ENCODE measurements around the gene TRIO. TPM values are rescaled to one million over a fixed set of nuclear protein-coding genes. Genes with fewer than 3 reads are reported as not detected.

The TRIO gene
- total RNA-seq, 1 donor from 2014 or later = 71.6 TPM

DNA sequence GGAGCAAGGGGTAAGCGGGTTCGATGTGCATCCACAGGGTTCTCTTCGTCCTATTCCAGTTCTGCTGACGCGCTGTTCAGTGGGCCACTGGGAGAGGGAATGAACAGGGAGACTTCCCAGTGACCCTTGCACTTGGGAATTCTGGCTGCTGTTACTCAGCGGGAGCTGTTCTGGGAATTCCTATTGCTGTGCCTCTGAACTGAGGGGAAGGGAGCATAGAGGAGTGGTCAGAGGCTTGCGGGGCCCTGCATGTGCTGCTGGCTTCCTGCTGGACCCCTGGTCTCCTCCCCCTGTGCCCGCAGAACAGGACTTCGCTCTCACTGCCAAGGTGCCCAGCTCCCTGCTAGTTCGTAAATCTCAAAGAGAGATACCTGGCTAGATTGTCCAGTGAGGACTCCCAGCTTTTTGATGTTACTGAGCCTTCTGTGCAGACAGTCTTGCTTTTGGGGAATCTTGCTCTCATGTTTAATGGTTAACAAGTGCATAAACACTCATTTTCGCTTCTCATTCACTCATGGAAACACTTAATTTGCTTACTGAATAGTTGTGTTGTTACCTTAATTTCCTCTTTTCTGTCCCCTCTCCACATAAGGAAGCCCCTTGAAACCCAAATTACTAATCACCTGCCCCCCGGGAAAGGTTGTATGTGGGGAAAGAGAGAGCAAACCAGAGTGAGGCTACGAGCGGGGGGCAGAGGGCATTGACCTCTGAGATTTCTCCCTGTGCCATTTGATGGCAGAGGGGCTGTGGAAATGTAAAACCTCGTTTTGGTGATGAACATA is 5.9 kb downstream of the TRIO start:
- Histone ChIP-seq H3K36me3 (ENCODE audit: control insufficient read depth, insufficient read depth, low read length) (peaks cover 3% of the 10 kb centered on the region), H3K27me3 (ENCODE audit: control insufficient read depth, insufficient read depth, low read length) (no peaks in the 10 kb centered on the region), H3K4me3 (ENCODE audit: low read depth, low read length) (no peak overlapping the region)
- TF ChIP-seq, protein P1, sequence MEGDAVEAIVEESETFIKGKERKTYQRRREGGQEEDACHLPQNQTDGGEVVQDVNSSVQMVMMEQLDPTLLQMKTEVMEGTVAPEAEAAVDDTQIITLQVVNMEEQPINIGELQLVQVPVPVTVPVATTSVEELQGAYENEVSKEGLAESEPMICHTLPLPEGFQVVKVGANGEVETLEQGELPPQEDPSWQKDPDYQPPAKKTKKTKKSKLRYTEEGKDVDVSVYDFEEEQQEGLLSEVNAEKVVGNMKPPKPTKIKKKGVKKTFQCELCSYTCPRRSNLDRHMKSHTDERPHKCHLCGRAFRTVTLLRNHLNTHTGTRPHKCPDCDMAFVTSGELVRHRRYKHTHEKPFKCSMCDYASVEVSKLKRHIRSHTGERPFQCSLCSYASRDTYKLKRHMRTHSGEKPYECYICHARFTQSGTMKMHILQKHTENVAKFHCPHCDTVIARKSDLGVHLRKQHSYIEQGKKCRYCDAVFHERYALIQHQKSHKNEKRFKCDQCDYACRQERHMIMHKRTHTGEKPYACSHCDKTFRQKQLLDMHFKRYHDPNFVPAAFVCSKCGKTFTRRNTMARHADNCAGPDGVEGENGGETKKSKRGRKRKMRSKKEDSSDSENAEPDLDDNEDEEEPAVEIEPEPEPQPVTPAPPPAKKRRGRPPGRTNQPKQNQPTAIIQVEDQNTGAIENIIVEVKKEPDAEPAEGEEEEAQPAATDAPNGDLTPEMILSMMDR (IDR thresholded peaks at IDR 0.05; ENCODE audit: insufficient read depth, low read length, severe bottlenecking) = no peak
- FAIRE-seq = no peak
- DNase-seq (ENCODE audit: low read depth) = no peak

DNA sequence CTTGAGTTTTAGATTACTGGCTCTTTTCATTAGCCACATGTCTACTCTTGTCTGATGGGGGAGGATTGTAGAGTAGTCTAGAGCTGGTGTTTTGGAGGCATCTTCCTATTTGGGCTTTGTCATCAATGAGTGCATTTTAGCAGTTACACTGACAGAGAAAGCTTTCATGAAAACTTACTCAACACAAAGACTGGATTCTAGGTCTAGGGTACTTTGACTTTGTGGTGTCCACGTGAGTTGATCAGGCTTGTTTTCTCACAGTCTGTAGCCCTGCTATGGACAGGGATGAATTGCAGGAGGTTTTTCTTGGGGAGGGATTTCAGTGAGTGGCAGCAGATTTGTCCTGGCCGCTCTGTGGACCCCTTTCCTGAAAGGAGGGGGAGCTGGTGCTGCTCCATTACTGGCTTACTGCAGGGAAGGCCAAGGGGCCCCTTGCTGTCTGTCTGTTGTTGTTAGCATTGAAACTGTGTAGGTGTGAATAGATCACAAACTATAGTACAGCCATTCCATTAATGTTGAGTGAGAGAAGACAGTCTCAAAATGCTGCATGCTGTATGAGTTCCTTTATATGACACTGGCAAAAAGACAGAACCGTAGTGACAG is 6.6 kb downstream of the TRIO start:
- H3K4me3 ChIP-seq (ENCODE audit: low read depth, low read length) = no peak overlapping the region
- no peaks in the 10 kb centered on the region for H3K27me3 ChIP-seq (ENCODE audit: control insufficient read depth, insufficient read depth, low read length)
- no peak for FAIRE-seq
- H3K36me3 ChIP-seq (ENCODE audit: control insufficient read depth, insufficient read depth, low read length) = peaks cover 3% of the 10 kb centered on the region
- no peak for DNase-seq (ENCODE audit: low read depth)
- TF ChIP-seq, protein P1 (IDR thresholded peaks at IDR 0.05; ENCODE audit: insufficient read depth, low read length, severe bottlenecking) = no peak

DNA sequence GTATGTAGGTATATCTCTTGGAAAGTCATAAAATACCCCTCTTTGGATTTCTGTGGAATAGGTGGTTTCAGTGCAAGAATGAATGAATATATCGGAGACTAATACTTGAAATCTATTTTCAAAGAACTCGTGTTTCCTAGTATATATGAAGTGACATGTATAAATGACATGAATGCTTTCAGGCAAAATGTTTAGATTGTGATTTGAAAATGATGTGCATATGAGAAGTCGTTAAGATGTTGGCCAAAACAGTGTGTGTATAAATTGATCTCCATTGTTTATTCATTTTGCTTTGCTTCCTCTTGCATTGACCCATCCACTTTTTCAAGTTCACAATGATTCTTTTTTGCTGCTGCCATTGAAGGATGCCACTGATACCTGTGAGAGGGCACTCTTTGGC is 8.3 kb downstream of the TRIO start:
- DNase-seq (ENCODE audit: low read depth) (no peak), FAIRE-seq (no peak)
- Histone ChIP-seq H3K27me3 (ENCODE audit: control insufficient read depth, insufficient read depth, low read length) (no peaks in the 10 kb centered on the region), H3K4me3 (ENCODE audit: low read depth, low read length) (no peak overlapping the region), H3K36me3 (ENCODE audit: control insufficient read depth, insufficient read depth, low read length) (peaks cover 3% of the 10 kb centered on the region)
- TF ChIP-seq, protein P1 (IDR thresholded peaks at IDR 0.05; ENCODE audit: insufficient read depth, low read length, severe bottlenecking) = no peak

DNA sequence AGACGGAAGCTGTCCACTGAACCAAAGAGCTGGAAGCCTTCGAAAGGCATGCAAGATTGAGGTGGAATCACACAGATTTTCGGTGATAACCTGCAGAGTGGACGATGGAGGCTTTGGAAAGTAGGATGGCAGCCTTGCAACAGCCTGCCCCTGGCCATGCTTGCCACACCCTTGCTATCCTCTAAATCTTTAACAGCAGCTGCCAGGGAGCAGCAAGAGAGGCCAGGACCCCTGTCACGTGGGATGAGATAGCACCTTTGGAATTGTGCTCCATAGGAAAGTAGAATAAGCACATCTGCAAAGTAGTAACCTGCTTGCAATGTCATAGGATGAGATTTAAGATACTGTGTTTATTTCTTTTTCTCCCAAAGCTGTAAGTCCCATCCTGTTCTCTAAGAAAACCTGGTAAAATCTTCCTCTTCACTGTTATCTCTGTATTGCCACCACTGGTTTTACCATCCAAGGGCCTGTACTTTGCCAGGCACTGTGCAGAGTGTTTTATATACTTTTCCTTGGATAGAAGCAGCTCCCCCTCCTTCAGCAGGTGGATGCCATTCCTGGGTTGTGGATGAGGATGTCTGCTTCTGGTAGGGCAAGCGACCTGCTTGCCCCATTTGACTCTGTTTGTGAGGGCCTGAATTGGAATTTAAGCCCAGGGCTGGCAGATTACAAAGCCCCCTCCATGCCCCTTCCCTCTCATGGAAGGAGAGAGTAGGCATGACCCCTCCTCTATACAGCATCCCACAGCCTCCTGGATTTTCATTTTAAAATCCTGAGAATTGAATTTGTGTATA is 10.1 kb downstream of the TRIO start:
- TF ChIP-seq, protein P1 (IDR thresholded peaks at IDR 0.05; ENCODE audit: insufficient read depth, low read length, severe bottlenecking) = no peak
- DNase-seq (ENCODE audit: low read depth) (no peak), FAIRE-seq (no peak)
- Histone ChIP-seq H3K27me3 (ENCODE audit: control insufficient read depth, insufficient read depth, low read length) (no peaks in the 10 kb centered on the region), H3K36me3 (ENCODE audit: control insufficient read depth, insufficient read depth, low read length) (peaks cover 3% of the 10 kb centered on the region), H3K4me3 (ENCODE audit: low read depth, low read length) (no peak overlapping the region)

DNA sequence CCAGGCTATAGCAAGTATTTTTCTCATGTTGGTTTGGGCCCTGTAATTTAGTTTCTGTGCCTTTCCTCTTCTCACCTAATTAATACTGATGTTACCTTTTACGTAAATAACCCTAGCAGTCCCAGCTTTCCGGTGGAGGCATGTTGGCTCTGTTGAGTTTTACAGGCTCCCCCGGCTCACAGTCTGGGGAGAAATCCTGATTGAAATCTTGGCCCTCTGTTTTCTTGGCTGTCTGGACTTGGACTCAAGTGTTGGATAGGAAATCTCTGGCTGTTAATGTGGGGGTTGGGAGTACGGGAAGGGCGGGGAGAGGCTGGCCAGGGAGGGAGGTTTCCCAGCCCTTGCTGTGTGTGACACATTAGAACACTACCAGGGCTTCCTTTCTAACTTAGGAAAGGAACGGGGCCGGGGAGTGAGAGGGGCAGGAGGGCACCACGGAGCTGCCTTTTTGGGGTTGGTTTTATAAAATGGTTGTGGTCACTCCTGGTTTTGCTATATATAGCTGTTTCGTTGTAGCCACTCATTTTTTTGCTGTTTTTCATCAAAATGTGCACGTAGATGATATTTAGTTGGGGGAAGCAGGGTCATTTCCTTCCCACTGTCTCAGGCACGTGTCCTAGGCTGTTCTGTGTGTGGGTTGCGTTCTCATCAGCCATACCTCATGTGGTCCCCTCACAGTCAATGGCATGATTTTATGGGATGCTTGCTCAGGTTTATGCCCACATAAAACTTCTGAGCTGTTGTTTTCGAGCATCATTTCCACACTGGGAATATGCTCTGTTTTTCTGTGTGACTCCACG is 11.0 kb downstream of the TRIO start:
- TF ChIP-seq, protein P1 (IDR thresholded peaks at IDR 0.05; ENCODE audit: insufficient read depth, low read length, severe bottlenecking) = no peak
- Histone ChIP-seq H3K36me3 (ENCODE audit: control insufficient read depth, insufficient read depth, low read length) (no peaks in the 10 kb centered on the region), H3K27me3 (ENCODE audit: control insufficient read depth, insufficient read depth, low read length) (no peaks in the 10 kb centered on the region), H3K4me3 (ENCODE audit: low read depth, low read length) (no peak overlapping the region)
- FAIRE-seq = no peak
- DNase-seq (ENCODE audit: low read depth) = peak; percentile 59
